ENCODE measurements around the gene CCDC9.

GRCh38 chr19:47230921-47231214, 25.5 kb upstream of the CCDC9 start, which contains the start of gene BBC3:
- no peak for TF ChIP-seq SNAI2 (CRISPR knock-in tag; IDR thresholded peaks at IDR 0.05)
- no peak for TF ChIP-seq ZFP30 (CRISPR knock-in tag; IDR thresholded peaks at IDR 0.05)
- no peak for TF ChIP-seq ARNTL (CRISPR knock-in tag; IDR thresholded peaks at IDR 0.05; ENCODE audit: borderline replicate concordance, low read depth)
- TF ChIP-seq BACH2 (CRISPR knock-in tag; IDR thresholded peaks at IDR 0.05; ENCODE audit: borderline replicate concordance): no peak
- no peak for TF ChIP-seq ZFP3 (CRISPR knock-in tag; IDR thresholded peaks at IDR 0.05)
- TF ChIP-seq PATZ1 (CRISPR knock-in tag; IDR thresholded peaks at IDR 0.05; ENCODE audit: borderline replicate concordance): no peak

All from SK-N-SH treated with all-trans-retinoic acid at 6 μM for 48 hours (cell line).